Measurements from ENCODE around the gene MEF2A.
"Not testable (repeated sequence)": the region's sequence is repeated elsewhere in the genome, so short reads cannot be mapped to it uniquely, and the experiment has no call there.

The MEF2A gene

DNA sequence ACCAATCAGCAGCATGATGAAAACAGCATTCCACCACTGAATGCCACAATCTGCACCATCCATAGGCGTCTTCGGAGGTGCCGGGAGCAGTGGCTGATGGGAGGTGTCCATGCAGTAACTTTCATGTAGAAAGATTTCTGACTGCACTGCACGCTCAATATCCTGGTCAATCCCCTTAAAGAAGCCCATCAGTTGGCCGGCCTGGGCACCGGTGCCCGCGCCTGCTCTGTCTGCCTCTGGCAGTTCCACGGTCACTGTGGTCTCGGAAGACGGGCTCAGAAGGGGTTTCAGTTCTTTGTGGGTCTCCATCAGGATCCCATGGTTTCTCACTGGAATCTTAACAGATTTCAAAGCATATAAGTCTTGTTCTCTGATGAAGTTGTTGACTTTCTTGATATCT is 163.5 kb downstream of the MEF2A start:
- DNase-seq (ENCODE audit: low read depth in 3 of 3) = no peak

DNA sequence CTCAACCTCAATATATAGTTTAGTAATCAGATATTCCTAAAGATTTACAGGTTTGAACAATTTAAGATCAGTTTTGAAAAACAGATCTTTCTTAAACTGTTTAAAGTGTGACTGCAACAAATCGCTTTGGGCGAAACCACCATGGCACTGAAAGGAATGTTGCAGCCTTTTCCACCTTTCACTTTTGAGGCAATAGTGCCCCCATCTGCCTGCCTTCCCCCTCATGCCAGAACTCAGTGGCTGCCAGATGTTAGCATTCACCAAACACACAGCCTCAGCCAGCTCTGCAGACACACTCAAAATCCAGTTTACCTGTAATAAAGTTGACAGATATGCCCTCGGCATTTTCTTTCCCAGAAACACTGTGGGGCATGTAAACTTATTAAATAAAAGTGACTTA is 164.1 kb downstream of the MEF2A start:
- no peak for DNase-seq (ENCODE audit: low read depth in 3 of 3)

DNA sequence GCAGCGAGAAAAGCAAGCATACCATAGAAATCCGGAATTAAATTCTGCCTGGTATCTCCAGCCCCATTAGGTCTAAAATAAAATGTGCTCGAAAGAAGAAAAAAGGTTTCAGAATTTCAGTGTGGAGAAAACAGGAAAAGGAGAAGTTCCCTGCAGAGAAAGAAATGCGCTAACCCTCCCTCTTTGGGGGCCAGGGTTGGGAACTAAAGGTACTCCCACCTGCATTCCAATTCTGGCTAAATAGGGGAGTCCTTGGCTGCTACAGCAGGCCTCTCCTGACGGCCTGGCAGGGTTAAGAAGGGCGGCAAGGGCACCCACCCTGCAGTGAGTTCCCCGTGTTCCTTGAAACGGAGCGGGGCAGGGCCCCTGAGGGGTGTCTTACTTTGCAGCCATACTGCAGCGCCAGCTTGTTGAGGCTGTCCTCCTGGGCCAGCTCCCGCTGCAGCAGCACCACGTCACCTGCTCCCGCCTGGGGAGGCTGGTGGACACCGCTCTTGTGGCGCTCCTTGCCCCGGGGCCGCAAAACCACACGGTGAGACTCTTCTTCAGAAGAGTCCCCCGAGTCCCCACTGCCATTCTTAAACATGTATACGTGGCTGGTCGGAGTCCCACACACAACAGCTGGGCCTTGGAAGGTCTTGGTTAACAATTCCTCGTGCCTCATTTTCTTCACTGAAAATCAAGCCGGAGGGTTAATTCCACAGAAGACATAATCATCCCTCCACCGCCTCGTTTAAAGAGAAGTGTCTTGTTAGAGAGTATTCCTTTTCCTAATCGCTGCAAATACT is 165.7 kb downstream of the MEF2A start:
- DNase-seq (ENCODE audit: low read depth in 3 of 3) = no peak

DNA sequence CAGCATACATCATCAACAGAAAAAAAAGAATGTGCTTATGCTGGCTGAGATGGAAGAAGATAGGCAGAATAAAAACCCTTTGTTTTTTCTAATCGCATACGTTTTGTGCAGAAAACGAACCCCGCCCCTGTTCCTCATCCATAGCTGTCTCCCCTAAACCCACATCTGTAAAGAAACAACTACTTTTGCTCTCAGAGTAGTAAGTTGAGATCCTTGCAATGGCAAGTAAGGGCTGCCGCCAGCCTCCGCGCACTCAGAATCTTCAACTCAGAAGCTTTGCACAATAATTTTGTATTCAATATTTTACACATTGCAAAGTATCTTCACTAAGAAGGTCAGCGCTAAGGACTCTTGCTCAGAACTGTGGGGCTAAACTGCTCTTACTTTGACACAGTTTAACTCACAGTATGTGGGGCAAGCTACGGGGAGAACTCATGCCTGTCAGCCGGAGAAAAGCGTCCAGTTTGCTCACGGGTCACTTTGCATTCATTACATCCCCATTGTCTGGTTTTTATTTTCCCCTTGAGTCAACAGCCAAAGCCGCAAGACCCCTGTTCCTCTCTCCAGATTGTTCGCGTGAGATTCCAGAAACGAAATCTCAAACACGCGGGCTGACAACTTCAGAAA is 166.5 kb downstream of the MEF2A start:
- no peak for DNase-seq (ENCODE audit: low read depth in 3 of 3)

DNA sequence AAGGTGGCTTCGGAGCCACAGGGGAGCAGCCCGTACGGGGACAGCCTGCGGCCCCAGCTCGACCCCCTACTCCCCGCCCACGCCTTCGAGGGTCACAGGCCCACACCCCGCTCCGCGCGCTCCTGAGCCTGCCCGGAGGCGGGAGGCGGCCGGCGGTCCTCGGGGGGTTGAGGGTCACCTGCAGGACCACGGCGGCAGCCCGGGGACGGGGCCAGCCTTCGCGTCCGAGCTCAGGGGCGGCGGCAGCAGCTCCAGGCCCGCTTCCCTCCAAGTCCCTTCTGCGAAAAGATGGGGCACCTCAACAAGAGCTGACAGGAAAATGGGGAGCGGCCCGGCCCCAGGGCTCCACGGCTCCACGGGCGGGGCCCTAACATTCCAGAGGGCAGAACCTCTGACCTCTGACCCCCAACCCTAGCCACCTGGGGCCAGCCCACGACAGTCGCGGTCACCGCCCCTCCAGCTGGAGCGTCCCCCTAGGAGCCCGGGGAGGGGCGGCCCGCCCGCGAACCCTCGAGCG is 167.0 kb downstream of the MEF2A start:
- DNase-seq (ENCODE audit: low read depth in 3 of 3) = no peak

DNA sequence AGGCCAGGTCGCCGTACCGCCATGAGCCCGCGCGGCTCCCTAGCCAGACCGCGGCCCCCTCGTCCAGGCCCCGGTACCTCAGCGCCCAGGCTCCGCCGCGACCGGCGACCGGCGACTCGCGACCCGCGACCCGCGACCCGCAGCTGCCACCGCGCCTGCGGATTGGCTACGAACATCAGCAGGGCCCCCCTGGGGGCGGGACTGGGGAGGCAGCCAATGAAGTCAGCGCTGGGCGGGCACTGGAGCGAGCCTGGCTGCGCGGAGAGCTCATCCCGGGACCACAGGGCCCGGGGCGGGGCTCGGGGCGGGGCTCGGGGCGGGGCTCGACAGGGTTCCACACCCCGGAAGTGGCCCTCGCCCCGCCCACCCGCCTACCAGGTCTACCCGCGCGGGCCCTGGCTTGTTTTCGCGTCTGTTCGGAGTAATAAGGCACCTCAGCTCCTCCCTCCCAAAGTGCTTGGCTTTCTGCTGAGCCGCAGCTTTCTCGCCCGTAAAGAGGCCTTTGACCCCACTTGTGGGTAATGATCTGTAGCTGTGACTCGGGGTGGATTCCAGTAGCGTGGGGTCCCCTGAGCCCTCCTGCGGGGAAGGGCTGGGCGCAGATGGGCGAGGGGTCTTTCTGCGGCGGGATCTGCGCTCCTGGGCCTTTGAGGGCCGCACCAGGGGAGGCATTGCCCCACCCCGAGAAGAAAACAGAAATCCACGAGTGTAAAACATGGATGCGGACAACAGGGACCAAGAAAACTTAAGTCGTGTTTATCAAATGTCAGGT is 167.7 kb downstream of the MEF2A start, which contains the start of gene LYSMD4:
Gene LYSMD4, minus strand, starts transcription at position 170 of the 772 bp plus-strand sequence. CDS start 1,438 bp downstream, outside the sequence.
- peak; percentile 96 to 100 (median 97) for DNase-seq (ENCODE audit: low read depth in 3 of 3)

DNA sequence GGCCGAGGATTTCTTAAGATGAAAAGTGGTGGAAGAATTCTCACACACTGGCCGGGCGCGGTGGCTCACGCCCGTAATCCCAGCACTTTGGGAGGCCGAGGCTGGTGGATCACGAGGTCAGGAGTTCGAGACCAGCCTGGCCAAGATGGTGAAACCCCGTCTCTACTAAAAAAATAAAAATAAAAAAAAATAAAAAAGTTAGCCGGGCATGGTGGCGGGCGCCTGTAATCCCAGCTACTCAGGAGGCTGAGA is 168.2 kb downstream of the MEF2A start:
- DNase-seq (ENCODE audit: low read depth in 3 of 3) = not testable (repeated sequence)

DNA sequence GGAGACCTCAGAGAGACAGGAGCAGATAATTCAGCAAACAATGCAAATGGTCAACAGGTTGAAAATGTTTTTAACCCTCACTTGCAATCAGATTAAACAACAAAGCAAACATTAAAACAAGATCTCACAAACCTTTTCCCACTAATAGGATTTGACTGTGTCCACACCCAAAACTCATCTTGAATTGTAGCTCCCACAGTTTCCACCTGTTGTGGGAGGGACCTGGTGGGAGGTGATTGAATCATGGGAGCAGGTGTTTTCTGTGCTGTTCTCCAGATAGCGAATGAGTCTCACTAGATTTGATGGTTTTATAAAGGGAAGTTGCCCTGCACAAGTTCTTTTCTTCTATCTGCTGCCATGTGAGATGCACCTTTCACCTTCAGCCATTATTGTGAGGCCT is 168.8 kb downstream of the MEF2A start:
- no peak for DNase-seq (ENCODE audit: low read depth in 3 of 3)

DNA sequence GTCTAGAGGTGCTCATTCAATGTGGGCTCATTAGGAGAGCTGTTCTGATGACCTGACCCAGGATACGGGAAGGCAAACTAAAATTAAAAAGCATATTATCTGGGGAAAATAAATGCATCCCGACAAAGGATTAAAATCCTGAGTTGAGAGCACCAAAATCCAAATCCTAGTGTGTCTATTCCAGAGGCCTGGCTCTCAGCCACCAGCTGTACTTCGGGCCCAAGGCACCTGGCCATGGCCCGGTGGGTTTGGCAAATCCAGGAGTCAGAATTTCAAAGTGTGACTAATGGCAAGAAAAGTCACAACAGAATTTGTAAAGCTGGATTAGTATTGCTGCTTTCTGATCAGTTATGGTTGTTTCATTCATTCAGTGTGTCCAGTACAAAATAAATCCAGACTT is 170.1 kb downstream of the MEF2A start:
- no peak for DNase-seq (ENCODE audit: low read depth in 3 of 3)

DNA sequence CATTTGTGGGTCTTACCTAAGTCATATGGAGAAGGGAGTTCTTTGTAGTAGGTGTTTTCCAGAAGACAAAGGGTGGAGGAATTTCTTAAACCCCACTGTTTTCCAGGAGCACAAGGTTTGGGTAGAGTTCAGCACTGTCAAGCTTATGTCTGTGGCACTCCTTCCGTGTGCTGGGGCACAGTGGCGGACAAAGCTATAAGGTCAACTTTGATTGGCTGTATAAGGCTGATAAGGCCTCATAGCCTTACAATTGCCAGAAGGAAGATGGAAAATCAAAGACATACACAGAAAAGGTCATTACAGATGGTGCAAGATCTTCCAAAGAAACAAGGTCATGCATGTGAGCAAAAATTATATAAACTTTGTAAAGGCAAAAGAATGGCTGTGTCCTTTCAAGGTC is 170.9 kb downstream of the MEF2A start:
- DNase-seq (ENCODE audit: low read depth in 3 of 3) = no peak

DNA sequence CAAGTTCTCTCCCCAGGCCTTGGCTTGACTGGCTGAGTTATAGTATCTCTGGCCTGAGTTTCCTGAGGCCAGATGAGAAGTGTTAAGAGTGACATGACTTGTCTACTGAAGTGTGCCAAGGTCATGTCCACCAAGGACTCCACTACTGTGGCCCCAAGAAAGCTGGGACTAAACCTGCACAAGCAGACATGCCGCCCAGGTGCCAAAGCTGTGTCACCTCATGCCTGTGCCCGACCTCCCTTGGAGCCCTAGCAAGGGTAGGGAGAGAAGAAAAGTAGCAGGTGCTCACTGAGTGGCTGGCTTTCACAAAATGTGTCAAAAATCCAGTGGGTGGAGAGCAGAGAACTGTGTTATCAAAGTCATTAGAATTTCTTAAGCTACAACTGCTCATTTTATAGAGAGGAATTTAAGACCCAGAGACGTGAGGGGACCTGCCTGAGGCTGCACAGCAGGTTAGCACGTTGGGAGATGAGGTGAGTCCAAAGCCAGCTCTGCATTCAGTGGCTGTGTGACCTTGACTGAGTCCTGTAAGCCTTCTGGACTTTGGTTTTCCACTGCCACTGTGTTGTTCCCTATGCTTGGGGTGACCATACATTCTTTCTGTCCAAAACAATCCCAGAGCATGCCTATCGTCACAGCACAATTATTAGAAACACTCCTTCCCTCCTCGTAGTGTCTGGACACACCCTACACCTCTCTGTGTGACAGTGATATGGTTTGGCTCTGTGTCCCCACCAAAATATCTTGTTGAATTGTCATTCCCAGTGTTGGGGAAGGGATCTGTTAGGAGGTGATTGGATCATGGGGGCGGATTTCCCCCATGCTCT is 172.4 kb downstream of the MEF2A start:
- no peak for DNase-seq (ENCODE audit: low read depth in 3 of 3)

DNA sequence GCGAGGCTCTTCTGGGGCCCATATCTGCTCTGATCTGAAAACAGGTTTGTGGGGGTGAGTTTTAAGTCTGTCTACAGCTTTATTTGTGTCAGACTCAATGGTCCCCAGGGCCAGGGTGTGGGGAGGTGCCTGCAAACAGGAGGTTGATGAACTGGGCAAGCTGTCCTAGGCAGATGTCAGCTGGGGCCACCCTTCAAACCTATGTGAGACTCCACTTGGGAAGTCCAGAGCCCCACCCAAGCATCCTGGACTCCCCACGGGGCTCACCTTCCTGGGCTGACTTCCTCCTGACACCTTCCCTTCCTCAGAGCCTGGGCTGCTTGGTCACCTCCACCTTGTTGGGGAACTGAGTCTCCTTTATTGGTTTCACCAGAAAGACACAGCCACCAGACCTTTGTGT is 176.1 kb downstream of the MEF2A start:
- DNase-seq (ENCODE audit: low read depth in 3 of 3) = no peak

DNA sequence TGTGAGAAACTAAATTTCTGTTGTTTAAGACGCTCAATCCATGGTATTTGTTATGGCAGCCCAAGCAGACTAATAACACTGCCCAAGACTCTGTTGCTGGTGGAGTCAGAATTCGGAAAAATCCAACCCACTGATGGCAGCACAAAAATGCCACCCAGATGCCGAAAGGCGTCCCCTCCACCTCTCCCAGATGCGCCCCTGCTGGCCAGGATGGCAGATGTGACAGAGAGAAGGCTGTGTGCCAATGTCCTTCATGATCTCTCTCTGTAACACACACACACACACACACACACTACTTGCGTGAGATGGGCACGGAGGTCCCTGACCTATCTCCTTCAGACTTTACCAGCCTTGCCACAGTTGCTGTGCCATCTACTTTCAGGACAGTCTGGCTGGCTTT is 178.4 kb downstream of the MEF2A start:
- no peak for DNase-seq (ENCODE audit: low read depth in 3 of 3)

DNA sequence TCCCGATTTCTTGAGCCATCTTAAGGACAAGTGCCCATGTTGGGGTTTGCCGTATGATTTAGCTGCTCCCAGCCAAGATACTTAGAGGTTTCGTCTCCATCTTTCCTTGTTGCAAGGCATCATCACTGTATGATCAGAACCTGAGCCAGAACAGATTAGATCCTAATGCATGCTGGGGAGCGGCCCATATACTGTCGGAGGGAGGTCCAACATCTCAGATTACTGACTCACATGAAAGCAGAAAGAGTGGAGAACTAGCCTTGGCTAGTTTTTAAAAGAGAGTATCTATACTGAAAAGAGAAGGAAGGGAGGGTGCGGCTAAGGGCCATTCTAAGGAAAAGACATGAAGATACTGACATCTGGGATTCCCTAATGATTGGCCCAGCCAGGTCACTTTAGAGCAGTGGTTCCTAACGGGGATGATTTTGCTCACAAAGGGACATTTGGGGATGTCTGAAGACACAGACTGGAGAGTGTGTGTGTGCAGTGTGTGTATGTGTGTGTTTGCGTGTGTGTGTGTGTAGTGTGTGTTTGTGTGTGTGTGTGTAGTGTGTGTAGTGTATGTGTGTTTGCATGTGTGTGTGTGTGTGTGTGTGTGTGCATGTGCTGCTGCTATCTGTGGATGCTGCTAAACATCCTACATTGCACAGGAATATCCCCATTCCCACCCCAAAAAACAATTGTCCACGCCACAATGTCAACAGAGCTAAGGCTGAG is 179.7 kb downstream of the MEF2A start:
- DNase-seq (ENCODE audit: low read depth in 3 of 3) = no peak

DNA sequence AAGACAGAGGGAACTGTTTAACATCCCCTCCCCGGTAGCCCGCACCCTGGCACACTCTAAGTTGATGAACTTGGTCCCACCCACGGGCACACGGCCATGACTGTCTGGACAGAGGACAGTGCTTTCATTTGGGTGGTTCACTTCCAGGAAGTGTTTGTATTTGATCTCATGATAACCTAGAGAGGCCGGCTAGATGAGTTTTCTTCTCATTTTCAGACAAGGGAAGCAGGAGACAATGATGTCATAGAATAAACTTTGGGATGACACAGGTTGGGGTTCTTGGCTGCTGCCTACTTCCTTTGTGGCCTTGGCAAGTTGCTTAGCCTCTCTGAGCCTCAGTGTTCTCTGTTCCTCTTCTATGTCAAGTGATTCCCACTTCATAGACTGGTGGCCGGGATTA is 183.6 kb downstream of the MEF2A start:
- DNase-seq (ENCODE audit: low read depth in 3 of 3) = no peak

DNA sequence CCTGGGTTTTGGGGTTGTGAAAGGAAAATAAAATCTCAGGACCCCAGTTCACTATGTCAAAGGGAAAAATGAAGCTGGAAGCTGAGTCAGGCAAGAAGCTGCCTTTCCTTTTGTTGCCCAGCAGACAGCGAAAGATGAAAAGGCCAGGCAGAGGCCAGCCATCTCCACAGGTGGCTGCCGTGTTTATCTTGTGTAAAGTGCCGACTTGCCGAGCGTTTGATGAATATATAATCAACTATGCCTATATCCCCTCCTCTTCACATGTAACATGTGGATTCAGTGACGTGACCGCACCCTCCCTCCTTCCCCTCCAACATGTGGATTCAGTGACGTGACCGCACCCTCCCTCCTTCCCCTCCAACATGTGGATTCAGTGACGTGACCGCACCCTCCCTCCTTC is 184.5 kb downstream of the MEF2A start:
- not testable (repeated sequence) for DNase-seq (ENCODE audit: low read depth in 3 of 3)

DNA sequence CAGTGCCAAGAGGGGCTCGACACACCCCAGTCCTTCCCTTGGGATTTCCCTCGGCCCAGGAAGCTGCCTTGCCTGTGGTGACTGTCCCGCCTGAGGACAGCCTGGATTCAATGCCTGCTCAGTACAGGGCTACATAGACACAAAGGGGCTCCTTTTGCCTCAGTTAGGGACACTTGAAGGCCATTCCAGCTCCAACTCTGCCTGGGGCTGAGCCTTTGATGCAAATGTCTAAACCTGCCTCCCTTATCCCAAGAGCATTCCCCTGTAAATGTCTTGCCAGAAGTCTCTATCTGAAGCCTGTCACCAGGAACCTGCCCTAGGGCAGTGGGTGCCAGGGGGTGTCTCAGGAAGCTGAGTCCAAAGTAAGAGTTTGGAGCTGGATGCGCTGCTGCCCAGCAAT is 186.8 kb downstream of the MEF2A start:
- DNase-seq (ENCODE audit: low read depth in 3 of 3) = no peak

DNA sequence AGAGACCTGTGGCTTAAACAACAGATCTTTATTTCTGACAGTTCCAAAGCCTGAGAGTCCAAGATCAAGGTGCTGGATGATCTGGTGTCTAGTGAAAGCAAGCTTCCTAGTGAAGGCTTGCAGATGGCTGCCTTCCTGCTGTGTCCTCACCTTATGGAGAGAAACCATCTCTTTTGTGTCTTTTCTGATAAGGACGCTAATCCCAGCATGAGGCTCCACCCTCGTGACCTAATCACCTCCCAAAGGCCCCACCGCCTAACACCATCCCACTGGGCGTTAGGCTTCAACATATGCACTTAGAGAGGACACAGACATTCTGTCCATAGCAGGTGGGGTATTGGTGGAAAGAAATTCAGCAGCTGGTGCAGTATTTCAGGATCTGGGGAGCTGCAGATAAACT is 187.3 kb downstream of the MEF2A start:
- DNase-seq (ENCODE audit: low read depth in 3 of 3) = no peak

DNA sequence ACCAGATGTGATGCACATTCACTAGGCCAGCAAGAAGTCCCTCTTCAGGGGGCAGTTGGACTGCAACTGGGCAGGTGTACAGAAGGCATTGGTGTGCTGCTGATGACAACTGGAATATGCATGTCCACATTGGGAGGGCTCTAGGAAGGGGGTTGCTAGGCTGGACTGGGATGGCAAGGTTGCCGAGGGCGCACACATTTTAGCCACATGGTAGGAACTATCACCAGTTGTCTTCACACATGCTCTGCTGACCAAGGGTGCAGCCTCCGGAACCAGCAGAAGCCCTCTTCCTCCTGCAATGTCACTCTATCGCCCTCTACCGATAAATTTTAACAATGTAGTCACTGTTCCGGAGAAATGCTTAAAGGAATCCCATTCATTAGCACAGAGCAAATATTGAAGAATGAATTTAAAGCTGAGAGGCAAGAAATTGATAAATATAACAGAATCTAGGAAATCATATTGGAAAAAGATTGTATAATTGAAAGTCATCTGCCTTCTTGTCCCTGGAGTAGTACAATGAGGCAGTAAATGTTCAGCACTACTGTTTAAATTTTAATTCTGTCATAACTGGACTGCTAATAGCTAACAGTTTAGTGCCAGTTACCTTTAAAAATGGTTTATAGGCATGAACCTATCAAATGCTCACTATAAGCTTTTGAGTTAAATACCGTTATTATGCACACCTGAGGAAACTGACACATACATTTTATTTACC is 190.1 kb downstream of the MEF2A start:
- peak in 1 of 3 donors; percentile 21 for DNase-seq (ENCODE audit: low read depth in 3 of 3)

DNA sequence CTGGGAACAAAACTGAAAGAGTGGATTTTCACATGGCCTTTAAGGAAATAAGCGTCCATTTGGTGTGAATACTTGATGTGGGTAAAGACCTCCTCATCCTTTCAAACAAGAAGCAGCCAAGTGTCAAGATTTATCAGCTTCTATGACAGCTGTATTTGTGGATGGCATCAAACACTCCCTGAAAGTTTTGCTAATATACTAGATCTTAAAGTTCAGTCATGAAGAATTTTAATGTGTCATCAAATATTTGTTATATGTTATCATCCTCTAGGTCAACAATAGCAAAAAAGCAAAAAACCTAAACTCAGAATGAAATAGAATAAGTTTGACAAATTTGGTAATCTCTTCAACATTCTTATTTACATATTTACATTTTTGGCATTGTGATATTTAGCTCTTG is 196.5 kb downstream of the MEF2A start:
- DNase-seq (ENCODE audit: low read depth in 3 of 3) = no peak

DNA sequence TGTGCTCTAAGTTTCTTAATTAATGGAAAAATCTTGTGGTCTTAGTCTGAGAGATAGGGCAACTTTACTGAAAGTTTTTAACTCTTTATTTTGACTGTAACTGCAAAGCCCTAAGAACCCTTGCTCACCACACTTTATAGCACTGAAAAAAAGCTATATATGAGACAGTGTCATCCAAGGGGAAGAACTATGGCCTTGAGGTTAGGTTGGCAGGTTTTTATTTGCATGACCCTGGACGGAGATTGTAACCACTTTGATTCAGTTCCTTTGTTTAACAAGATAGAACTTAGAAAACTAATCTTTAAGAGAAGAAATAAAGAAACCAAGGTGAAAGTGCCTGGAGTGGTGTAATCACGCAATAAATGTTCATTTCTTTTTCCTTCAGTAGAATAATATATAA is 198.0 kb downstream of the MEF2A start:
- no peak for DNase-seq (ENCODE audit: low read depth in 3 of 3)

Measured in stimulated activated CD4-positive, alpha-beta T cell treated with anti-CD3 and anti-CD28 coated beads, TNF-alpha, amount 100 ng/mL, for 48 hours (primary cell).